Measurements from ENCODE around the gene TMEM214. TPM values are rescaled to one million over a fixed set of nuclear protein-coding genes. Genes with fewer than 3 reads are reported as not detected.

The TMEM214 gene
- total RNA-seq, 1 experiment from 2014 or later, result 77.8 TPM

- ATAC-seq, result no peak
- H3K27ac ChIP-seq (ENCODE audit: low read length), result no peak overlapping the region
- in situ Hi-C loops (cut with HindIII; ENCODE audit: low pct_unique_long_range_greater_than_20kb, low sequenced_read_pairs), result no loop called here
- intact Hi-C loops (cut with micrococcal nuclease; ENCODE audit: unreplicated experiment), result no loop called here
- H3K27me3 ChIP-seq (ENCODE audit: control insufficient read depth, insufficient read depth, low read length), result no peaks in the 10 kb centered on the region
- TF ChIP-seq SIN3A (IDR thresholded peaks at IDR 0.05; ENCODE audit: borderline replicate concordance, insufficient read depth, low read depth, low read length) (no peak), TCF7L2 (IDR thresholded peaks at IDR 0.05; ENCODE audit: low read depth, low read length) (no peak), POLR2AphosphoS5 (IDR thresholded peaks at IDR 0.05; ENCODE audit: low read depth, low read length) (no peak), REST (IDR thresholded peaks at IDR 0.05; ENCODE audit: insufficient read depth in 1 of 2, low read depth in 2 of 2, low read length in 1 of 2) (no peak), CTCF (IDR thresholded peaks at IDR 0.05) (no peak)
- ChIA-PET CTCF (interaction anchor here (0.6 kb wide), 1 partner anchor 268 kb away, joined by 5 read pairs; no protein-coding TSS in a partner anchor), POLR2A (no interaction called here)
- H3K9me3 ChIP-seq (ENCODE audit: control insufficient read depth, insufficient read depth, low read depth, low read length), result no peaks in the 10 kb centered on the region
- BruUV-seq (replicated peaks), result no TSS peak
- no peak overlapping the region for H3K4me3 ChIP-seq (ENCODE audit: low read depth in 2 of 2, low read length in 2 of 2)
- H3K4me1 ChIP-seq (ENCODE audit: control insufficient read depth, insufficient read depth, low read length), result no peaks in the 10 kb centered on the region
- no peaks in the 10 kb centered on the region for H3K36me3 ChIP-seq (ENCODE audit: control insufficient read depth, insufficient read depth, low read length)
- no peak for DNase-seq (ENCODE audit: low read depth, low spot score)
These were observed 5.5 kb upstream of the TMEM214 start for GRCh38 chr2:27027211-27027651.

GRCh38 chr2:27029051-27029450 is 3.7 kb upstream of the TMEM214 start:
- ChIA-PET POLR2A (no interaction called here), CTCF (no interaction called here)

More at GRCh38 chr2:27029051-27029450, 3.7 kb upstream of the TMEM214 start:
- H3K36me3 ChIP-seq (ENCODE audit: control insufficient read depth, insufficient read depth, low read length), result no peaks in the 10 kb centered on the region
- H3K4me3 ChIP-seq (ENCODE audit: low read depth in 2 of 2, low read length in 2 of 2), result no peak overlapping the region
- ATAC-seq, result no peak
- no TSS peak for BruUV-seq (replicated peaks)
- in situ Hi-C loops (cut with HindIII; ENCODE audit: low pct_unique_long_range_greater_than_20kb, low sequenced_read_pairs), result no loop called here
- no peaks in the 10 kb centered on the region for H3K9me3 ChIP-seq (ENCODE audit: control insufficient read depth, insufficient read depth, low read depth, low read length)
- DNase-seq (ENCODE audit: low read depth, low spot score), result no peak
- H3K4me1 ChIP-seq (ENCODE audit: control insufficient read depth, insufficient read depth, low read length), result peaks cover 6% of the 10 kb centered on the region
- no peaks in the 10 kb centered on the region for H3K27me3 ChIP-seq (ENCODE audit: control insufficient read depth, insufficient read depth, low read length)
- no peak overlapping the region for H3K27ac ChIP-seq (ENCODE audit: low read length)
- intact Hi-C loops (cut with micrococcal nuclease; ENCODE audit: unreplicated experiment), result no loop called here
- TF ChIP-seq POLR2AphosphoS5 (IDR thresholded peaks at IDR 0.05; ENCODE audit: low read depth, low read length) (no peak), SIN3A (IDR thresholded peaks at IDR 0.05; ENCODE audit: borderline replicate concordance, insufficient read depth, low read depth, low read length) (no peak), CTCF (IDR thresholded peaks at IDR 0.05) (no peak), TCF7L2 (IDR thresholded peaks at IDR 0.05; ENCODE audit: low read depth, low read length) (no peak), REST (IDR thresholded peaks at IDR 0.05; ENCODE audit: insufficient read depth in 1 of 2, low read depth in 2 of 2, low read length in 1 of 2) (no peak)
